Endothelial cell (in vitro differentiated cells): Measurements from ENCODE around the gene ITPKC. TPM values are rescaled to one million over a fixed set of nuclear protein-coding genes. Genes with fewer than 3 reads are reported as not detected.
A peak's percentile ranks its signal among the peaks of the same experiment; 100 is the strongest.

Source experiments
- DNase-seq: peaks from one replicate; pipeline ENCODE4 v3.0.0; 2021; ENCODE audit warnings: low spot score
- H3K27ac Mint-ChIP-seq: one replicate; pipeline ENCODE4 v1.8.0; 2021; ENCODE audit warnings: mixed read lengths, inconsistent platforms; ENCODE audit not compliant: unreplicated experiment
- H3K27me3 Mint-ChIP-seq: one replicate; pipeline ENCODE4 v1.8.0; 2021; ENCODE audit warnings: mild to moderate bottlenecking, moderate library complexity, mixed read lengths, inconsistent platforms; ENCODE audit not compliant: unreplicated experiment
- H3K36me3 Mint-ChIP-seq: one replicate; pipeline ENCODE4 v1.8.0; 2021; ENCODE audit warnings: mild to moderate bottlenecking, low read depth, mixed read lengths, inconsistent platforms; ENCODE audit not compliant: unreplicated experiment
- H3K4me1 Mint-ChIP-seq: one replicate; pipeline ENCODE4 v1.8.0; 2021; ENCODE audit warnings: mild to moderate bottlenecking, mixed read lengths, inconsistent platforms; ENCODE audit not compliant: unreplicated experiment
- H3K4me3 Mint-ChIP-seq: one replicate; pipeline ENCODE4 v1.8.0; 2021; ENCODE audit warnings: mild to moderate bottlenecking, mixed read lengths, inconsistent platforms; ENCODE audit not compliant: unreplicated experiment
- H3K9me3 Mint-ChIP-seq: one replicate; pipeline ENCODE4 v1.8.0; 2021; ENCODE audit warnings: mixed read lengths, inconsistent platforms; ENCODE audit not compliant: unreplicated experiment
- total RNA-seq: library from RNA; stranded (reverse); fragmentation: NEBNext Ultra II Directional; extraction: Animal tissue kit (Norgen Biotek cat#: 25700); gene quantifications from one replicate; pipeline ENCODE4 v1.2.1, GENCODE V29; 2021; ENCODE audit not compliant: unreplicated experiment
- TF ChIP-seq, protein P1 (sequence below): fragments of 200-600 bp; sonication (generic); IDR thresholded peaks from one replicate; pipeline ENCODE4 v1.5.0; 2021; ENCODE audit warnings: antibody characterized with exemption; ENCODE audit not compliant: unreplicated experiment

Gene ITPKC
- total RNA-seq, 1 donor from 2014 or later: 12.1 TPM

DNA sequence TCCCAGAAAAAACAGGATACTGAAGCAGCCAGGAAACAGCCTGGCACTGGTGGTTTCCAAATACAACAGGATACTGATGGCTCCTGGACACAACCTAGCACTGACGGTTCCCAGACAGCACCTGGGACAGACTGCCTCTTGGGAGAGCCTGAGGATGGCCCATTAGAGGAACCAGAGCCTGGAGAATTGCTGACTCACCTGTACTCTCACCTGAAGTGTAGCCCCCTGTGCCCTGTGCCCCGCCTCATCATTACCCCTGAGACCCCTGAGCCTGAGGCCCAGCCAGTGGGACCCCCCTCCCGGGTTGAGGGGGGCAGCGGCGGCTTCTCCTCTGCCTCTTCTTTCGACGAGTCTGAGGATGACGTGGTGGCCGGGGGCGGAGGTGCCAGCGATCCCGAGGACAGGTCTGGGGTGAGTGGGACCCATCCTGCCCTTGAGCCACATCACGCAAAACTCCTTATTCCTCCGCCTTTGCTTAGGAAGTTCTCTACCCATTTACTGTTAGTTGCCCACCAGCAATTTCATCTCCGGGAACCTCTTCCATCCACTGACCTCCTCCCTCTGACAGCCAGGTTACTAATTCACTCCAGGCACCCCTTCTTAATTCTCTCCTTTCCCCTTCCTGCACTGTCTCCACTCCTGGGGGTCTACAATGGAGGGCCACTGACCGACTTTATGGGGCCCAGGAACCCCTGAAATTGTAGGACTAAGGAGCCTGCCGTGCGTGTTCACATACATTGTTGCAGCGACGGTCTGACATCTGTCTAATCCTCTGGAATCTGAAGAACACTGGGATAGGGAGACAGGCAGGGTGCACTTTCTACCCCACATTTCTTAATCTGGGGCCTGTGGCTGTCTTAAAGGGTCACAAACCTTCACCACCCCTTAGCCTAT is 1.2 kb downstream of the ITPKC start:
- TF ChIP-seq, protein P1, sequence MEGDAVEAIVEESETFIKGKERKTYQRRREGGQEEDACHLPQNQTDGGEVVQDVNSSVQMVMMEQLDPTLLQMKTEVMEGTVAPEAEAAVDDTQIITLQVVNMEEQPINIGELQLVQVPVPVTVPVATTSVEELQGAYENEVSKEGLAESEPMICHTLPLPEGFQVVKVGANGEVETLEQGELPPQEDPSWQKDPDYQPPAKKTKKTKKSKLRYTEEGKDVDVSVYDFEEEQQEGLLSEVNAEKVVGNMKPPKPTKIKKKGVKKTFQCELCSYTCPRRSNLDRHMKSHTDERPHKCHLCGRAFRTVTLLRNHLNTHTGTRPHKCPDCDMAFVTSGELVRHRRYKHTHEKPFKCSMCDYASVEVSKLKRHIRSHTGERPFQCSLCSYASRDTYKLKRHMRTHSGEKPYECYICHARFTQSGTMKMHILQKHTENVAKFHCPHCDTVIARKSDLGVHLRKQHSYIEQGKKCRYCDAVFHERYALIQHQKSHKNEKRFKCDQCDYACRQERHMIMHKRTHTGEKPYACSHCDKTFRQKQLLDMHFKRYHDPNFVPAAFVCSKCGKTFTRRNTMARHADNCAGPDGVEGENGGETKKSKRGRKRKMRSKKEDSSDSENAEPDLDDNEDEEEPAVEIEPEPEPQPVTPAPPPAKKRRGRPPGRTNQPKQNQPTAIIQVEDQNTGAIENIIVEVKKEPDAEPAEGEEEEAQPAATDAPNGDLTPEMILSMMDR: no peak
- peaks cover 26% of the 10 kb centered on the region for H3K4me1 Mint-ChIP-seq
- peak overlapping the region; percentile 87 for H3K4me3 Mint-ChIP-seq
- no peak for DNase-seq
- no peaks in the 10 kb centered on the region for H3K9me3 Mint-ChIP-seq
- peak overlapping the region; percentile 72 for H3K27ac Mint-ChIP-seq
- peaks cover 16% of the 10 kb centered on the region for H3K36me3 Mint-ChIP-seq
- peaks cover 13% of the 10 kb centered on the region for H3K27me3 Mint-ChIP-seq

GRCh38 chr19:40718774-40719391 is 2.0 kb downstream of the ITPKC start:
- peaks cover 26% of the 10 kb centered on the region for H3K4me1 Mint-ChIP-seq
- H3K27me3 Mint-ChIP-seq: peaks cover 11% of the 10 kb centered on the region
- H3K9me3 Mint-ChIP-seq: no peaks in the 10 kb centered on the region
- H3K27ac Mint-ChIP-seq: peak overlapping the region; percentile 57
- TF ChIP-seq, protein P1: no peak
- DNase-seq: peak; percentile 31
- H3K36me3 Mint-ChIP-seq: peaks cover 20% of the 10 kb centered on the region
- H3K4me3 Mint-ChIP-seq: peak overlapping the region; percentile 87

GRCh38 chr19:40719414-40719894 is 2.5 kb downstream of the ITPKC start:
- no peaks in the 10 kb centered on the region for H3K9me3 Mint-ChIP-seq
- H3K27me3 Mint-ChIP-seq: peaks cover 10% of the 10 kb centered on the region
- no peak overlapping the region for H3K4me3 Mint-ChIP-seq
- no peak overlapping the region for H3K27ac Mint-ChIP-seq
- TF ChIP-seq, protein P1: no peak
- DNase-seq: no peak
- H3K36me3 Mint-ChIP-seq: peaks cover 20% of the 10 kb centered on the region
- H3K4me1 Mint-ChIP-seq: peaks cover 26% of the 10 kb centered on the region

GRCh38 chr19:40721140-40721486 is 4.2 kb downstream of the ITPKC start:
- Mint-ChIP-seq H3K36me3 (peaks cover 25% of the 10 kb centered on the region), H3K9me3 (no peaks in the 10 kb centered on the region), H3K4me3 (peak overlapping the region; percentile 61), H3K27me3 (peaks cover 5% of the 10 kb centered on the region), H3K27ac (no peak overlapping the region), H3K4me1 (peaks cover 15% of the 10 kb centered on the region)
- DNase-seq: no peak
- TF ChIP-seq, protein P1: no peak
